Stimulated activated CD8-positive, alpha-beta memory T cell treated with anti-CD3 and anti-CD28 coated beads, Interleukin-12 subunit alpha, Interleukin-12 subunit beta, amount 100 ng/mL, for 24 hours (primary cell): Measurements from ENCODE around the gene BUB3.
"Not testable (repeated sequence)": the region's sequence is repeated elsewhere in the genome, so short reads cannot be mapped to it uniquely, and the experiment has no call there.

Experiments used
- DNase-seq: peaks from one replicate; pipeline ENCODE4 v3.0.0-alpha.2; 2020; ENCODE audit errors: extremely low read depth

The BUB3 gene

DNA sequence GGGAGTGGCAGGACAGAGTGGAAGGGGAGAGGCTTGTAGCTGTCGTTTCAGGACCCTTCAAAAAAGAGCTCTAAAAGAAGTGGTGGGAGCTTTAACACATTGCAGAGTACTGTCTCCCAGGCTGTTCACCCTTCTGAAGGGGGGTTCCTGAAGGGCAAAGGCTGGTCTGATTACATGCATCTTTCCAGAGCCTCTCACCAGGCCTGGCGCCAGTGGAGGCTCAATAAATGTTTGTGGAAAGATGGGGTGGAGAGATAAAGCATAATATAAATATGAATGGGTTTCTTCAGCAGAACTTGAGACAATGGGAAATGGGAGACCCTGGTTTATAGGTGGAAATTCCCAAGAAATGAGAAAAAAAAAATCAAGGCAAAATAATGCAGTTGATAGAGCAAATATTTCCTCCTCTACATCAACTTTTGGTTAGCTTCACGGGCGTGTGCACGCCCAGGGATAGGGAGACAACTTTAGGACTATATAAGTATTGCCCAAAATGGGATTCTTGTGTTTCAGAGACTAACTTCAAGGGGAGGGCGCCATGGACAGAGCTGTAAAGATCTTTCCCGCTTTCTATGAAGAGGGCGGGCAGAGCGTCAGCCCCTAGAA, 613 bp upstream of the BUB3 start:
- DNase-seq, result no peak

- no peak for DNase-seq
These were observed 706 bp downstream of the BUB3 start for GRCh38 chr10:123154711-123155505.

DNA sequence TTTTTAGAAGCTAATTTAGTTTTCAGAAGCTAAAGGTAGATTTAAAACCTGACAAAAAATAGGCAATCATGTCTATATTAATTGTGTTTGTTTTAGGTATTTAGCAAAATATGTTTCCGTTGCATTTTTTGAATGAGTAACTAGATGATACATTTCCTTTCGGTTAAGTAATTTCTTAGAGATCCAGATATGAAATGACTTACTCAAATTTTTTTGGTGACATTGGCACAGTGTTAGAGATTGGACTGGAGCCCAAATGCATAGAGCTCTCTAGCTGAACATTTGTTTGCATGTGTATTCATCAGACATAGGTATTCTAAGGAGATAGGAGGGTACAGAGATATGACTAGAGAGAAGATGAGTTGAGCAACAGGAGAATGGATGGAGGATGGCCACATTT, 1.9 kb downstream of the BUB3 start:
- DNase-seq, result no peak

- no peak for DNase-seq
These were observed 3.0 kb downstream of the BUB3 start for GRCh38 chr10:123157210-123157609.

DNA sequence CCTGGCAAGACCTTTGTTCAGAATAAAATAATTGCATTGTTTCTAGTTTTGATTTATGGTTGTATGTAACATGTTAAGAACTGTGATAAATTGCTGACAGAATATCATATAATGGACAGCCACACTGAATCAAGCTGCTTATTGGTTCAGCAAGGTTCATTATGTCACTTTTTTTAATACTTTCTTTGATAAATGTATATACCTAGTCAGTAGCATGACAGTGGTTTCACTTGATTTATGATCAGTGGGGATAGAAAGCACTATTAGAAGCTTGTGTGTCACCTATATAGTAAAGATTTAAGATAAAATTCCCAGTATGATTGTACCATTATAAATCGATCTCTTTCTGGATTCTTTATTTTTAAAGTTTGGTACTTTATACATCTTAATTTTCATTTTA, 4.5 kb downstream of the BUB3 start:
- no peak for DNase-seq

- DNase-seq, result no peak
These were observed 6.2 kb downstream of the BUB3 start for GRCh38 chr10:123160311-123160980.

- DNase-seq, result no peak
These were observed 10.1 kb downstream of the BUB3 start for GRCh38 chr10:123164319-123164718.

DNA sequence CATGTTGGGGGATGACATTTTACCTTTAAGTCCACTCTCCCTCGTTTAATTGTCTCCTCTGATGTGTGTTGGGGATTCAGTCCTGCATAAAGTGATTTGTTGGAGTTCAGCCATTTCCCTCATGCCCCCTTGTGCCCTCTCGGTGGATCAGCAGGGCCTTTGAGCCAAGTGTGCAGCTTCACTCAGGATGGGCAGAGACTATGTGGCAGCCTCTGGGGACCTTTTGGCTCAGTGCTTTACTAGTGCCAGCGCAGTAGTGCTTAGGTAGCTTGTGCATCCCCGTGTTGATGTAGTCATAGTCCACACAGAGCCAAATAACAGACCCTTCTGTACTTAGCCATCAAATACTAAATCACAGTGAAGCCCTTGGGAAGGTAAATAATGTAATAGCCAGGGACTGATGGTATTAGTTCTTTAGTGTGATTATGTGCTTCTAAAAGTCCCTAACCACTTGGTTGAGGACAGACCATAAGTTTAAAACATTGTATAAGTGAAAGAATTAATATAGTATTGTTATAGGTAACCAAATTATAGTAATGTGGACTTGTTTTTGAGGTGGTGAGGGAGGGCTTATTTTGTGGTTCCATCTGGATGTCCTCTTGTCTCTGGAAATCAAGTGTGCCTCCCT, 11.4 kb downstream of the BUB3 start:
- DNase-seq, result no peak

GRCh38 chr10:123166618-123167017, 12.4 kb downstream of the BUB3 start:
- DNase-seq, result no peak

DNA sequence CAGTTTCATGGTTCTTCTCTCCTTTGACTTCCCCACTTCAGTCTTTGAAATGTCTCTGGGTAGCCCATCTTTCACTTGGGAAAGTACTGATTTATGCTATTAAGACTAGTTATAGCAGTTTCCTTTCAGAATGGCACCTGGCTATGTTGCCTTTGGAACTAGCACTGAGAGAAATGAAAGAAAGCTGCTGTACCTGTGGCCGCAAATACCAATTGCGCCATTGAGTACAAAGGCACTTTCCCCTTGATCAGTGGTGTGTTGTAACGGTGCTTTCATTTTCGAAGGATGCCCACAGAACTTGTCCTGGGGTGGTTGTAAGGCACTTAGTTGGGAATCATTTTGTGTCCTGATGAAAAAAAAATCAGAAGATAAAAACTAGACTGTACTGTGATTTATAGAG, 16.8 kb downstream of the BUB3 start:
- DNase-seq, result no peak

DNA sequence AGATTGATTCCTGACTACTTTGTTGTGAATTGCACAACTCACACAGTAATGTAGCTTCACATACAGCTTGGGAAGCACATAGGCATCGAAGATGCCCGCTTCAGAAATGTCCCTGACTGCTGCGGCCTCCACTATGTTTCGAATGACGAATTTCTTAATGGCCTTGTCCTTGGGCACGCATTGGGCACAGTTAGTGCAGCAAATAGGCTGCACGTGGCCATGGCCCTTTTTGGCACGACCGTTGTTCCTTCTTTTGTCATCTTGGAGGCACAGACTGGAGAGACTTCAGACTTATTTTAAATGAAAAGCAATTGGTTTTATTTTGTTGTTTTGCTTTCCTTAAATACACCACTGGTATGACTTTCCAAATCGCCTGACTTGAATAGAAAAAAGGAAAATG, 17.4 kb downstream of the BUB3 start:
- not testable (repeated sequence) for DNase-seq

- no peak for DNase-seq
These were observed 21.5 kb downstream of the BUB3 start for GRCh38 chr10:123175389-123176387.

DNA sequence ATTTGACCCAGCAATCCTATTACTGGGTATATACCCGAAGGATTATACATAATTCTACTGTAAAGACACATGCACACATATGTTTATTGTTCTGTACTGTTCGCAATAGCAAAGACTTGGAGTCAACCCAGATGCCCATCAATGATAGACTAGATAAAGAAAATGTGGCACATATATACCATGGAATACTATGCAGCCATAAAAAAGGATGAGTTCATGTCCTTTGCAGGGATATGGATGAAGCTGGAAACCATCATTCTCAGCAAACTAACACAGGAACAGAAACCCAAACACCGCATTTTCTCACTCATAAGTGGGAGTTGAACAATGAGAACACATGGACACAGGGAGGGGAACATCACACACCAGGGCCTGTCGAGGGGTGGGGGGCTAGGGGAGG, 24.2 kb downstream of the BUB3 start:
- not testable (repeated sequence) for DNase-seq

DNA sequence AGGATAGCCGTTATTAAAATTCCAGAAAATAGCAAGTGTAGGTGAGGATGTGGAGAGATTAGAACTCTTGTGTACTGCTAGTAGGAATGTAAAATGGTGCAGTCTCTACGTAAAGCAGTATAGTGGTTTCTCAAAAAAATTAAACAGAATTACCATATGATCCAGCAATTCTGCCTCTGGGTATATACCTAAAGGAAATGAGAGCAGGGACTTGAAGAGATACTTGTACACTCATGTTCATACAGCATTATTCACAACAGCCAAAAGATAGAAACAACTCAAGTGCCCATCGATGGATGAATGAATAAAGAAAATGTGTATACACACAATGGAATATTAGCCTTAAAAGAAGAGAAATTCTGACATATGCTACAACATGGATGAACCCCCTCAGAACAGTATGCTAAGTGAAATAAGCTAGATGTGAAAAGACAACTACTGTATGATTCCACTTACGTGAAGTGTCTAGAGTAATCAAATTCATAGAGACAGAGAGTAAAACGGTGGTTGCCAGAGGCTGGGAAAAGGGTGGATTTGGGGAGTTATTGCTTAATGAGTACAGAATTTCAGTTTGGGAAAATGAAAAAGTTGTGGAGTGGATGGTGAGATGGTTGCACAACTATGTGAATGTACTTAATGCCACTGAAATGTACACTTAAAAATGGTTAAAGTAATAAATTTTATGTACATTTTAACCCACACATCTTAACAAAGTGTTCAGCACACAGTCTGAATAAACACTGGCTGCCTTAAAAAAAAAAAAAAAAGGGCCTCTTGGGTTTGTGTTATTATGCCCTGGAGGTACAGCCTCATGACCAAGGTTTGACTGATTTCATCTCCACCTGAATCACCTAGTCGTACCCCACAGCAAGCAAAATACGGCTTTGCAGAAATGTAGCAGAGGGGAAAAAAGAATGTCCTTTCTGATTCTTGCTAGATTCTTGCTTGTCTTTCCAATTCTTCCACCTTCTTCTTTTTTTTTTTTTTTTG, 26.2 kb downstream of the BUB3 start:
- no peak for DNase-seq

GRCh38 chr10:123183724-123184123, 29.5 kb downstream of the BUB3 start:
- DNase-seq, result no peak

- no peak for DNase-seq
These were observed 33.6 kb downstream of the BUB3 start for GRCh38 chr10:123187781-123188180.

DNA sequence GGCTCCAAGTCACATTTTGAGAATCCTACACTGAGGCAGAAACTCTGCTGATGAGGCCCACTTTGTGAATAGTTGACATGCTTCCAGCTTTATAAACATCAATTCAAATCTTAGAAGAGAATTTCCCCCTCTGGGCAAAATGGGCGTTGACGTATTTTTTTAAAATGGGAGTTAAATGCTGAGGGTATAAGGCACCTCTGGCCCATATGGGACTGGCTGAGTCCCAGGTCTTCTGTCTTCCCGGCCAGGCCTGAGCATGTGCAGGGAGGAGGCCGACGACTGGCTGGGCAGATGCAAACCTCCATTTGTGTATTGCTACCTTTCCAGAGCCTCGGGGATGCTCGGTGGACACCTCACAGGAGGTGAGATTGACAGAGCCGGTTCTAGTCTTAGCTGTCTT, 37.7 kb downstream of the BUB3 start:
- no peak for DNase-seq

GRCh38 chr10:123194056-123194455, 39.9 kb downstream of the BUB3 start:
- DNase-seq, result no peak

DNA sequence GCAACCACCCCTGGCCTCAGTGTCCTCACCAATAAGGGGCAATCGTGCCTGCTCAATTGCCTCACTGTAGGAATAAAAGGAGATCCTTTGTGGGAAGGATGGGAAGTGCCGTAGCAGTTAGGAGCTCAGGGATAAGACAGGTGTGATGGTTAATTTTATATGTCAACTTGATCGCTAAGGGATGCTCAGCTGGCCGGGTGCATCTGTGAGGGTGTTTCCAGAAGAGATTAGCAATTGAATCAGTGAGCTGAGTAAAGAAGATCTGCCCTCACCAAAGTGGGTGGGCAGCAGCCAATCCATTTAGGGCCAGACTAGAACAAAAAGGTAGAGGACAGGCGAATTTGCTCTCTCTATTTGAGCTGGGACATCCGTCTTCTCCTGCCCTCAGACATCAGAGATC, 46.3 kb downstream of the BUB3 start:
- DNase-seq, result no peak

DNA sequence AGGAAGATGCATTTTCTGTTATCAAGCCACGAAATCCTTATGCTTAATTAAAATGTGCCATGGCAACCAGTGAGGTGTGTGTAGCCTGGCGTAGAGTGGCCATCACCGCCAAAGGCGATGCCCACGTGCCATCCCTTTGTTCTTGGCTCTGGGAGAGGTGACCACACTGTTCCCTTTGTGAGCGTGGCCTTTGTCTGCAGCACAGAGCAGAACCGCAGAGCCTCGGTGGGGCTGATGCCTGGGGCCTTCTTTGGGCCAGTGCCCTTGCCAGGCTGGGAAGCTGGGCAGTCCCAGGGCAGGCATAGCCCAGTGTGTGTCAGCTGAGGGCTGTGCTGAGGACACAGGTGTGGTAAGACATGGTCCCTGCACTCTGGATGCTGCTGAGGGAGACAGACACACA, 48.3 kb downstream of the BUB3 start:
- no peak for DNase-seq
